ENCODE measurements around the gene RELA.
"Not testable (repeated sequence)": the region's sequence is repeated elsewhere in the genome, so short reads cannot be mapped to it uniquely, and the experiment has no call there.

RELA gene

GRCh38 chr11:65648997-65649493 lies 13.7 kb downstream of the RELA start:
- DNase-seq (ENCODE audit: low read depth): no peak

- peak; percentile 40 for DNase-seq (ENCODE audit: low read depth)
These were observed 15.6 kb downstream of the RELA start for GRCh38 chr11:65646958-65647701.

GRCh38 chr11:65646288-65646957 lies 16.3 kb downstream of the RELA start:
- DNase-seq (ENCODE audit: low read depth): no peak

- no peak for DNase-seq (ENCODE audit: low read depth)
These were observed 17.0 kb downstream of the RELA start for GRCh38 chr11:65645710-65646109.

- no peak for DNase-seq (ENCODE audit: low read depth)
These were observed 17.9 kb downstream of the RELA start for GRCh38 chr11:65644837-65645236.

GRCh38 chr11:65643971-65644370 lies 18.7 kb downstream of the RELA start:
- no peak for DNase-seq (ENCODE audit: low read depth)

- DNase-seq (ENCODE audit: low read depth): no peak
These were observed 20.6 kb downstream of the RELA start for GRCh38 chr11:65642014-65642671.

- DNase-seq (ENCODE audit: low read depth): no peak
These were observed 21.3 kb downstream of the RELA start for GRCh38 chr11:65641297-65642013.

GRCh38 chr11:65640483-65641296 lies 22.0 kb downstream of the RELA start:
- DNase-seq (ENCODE audit: low read depth): no peak

GRCh38 chr11:65639623-65640482 lies 22.9 kb downstream of the RELA start:
- DNase-seq (ENCODE audit: low read depth): no peak

GRCh38 chr11:65639228-65639597 lies 23.5 kb downstream of the RELA start:
- DNase-seq (ENCODE audit: low read depth): not testable (repeated sequence)

GRCh38 chr11:65637794-65638419 lies 24.8 kb downstream of the RELA start, which contains the start of gene SIPA1:
SIPA1 (plus strand) TSS chr11:65638101; CDS start chr11:65640922, 2,821 bp downstream.
- peak; percentile 75 for DNase-seq (ENCODE audit: low read depth)

- DNase-seq (ENCODE audit: low read depth): no peak
These were observed 25.6 kb downstream of the RELA start for GRCh38 chr11:65637032-65637557.

GRCh38 chr11:65636108-65637031 lies 26.3 kb downstream of the RELA start:
- no peak for DNase-seq (ENCODE audit: low read depth)

GRCh38 chr11:65634905-65635731 lies 27.6 kb downstream of the RELA start:
- DNase-seq (ENCODE audit: low read depth): no peak

- no peak for DNase-seq (ENCODE audit: low read depth)
These were observed 28.3 kb downstream of the RELA start for GRCh38 chr11:65634440-65634839.

GRCh38 chr11:65634109-65634436 lies 28.6 kb downstream of the RELA start:
- DNase-seq (ENCODE audit: low read depth): no peak

Data from fibroblast of gingiva (primary cell).